ENCODE measurements around the gene OR2T34. TPM values are rescaled to one million over a fixed set of nuclear protein-coding genes. Genes with fewer than 3 reads are reported as not detected.
"Not testable (repeated sequence)": the region's sequence is repeated elsewhere in the genome, so short reads cannot be mapped to it uniquely, and the experiment has no call there.

Gene OR2T34
- total RNA-seq, 2 donors from 2014 or later, result not detected

- Mint-ChIP-seq H3K9me3 (peaks cover 80% of the 10 kb centered on the region), H3K27ac (no peak overlapping the region), H3K36me3 (ENCODE audit: low read depth) (no peaks in the 10 kb centered on the region), H3K4me3 (no peak overlapping the region), H3K4me1 (no peaks in the 10 kb centered on the region), H3K27me3 (ENCODE audit: insufficient read depth) (no peaks in the 10 kb centered on the region)
- DNase-seq, result no peak
- no peak overlapping the region for H3K4me3 ChIP-seq (ENCODE audit: low read length)
- no peaks in the 10 kb centered on the region for H3K36me3 ChIP-seq (ENCODE audit: control insufficient read depth, insufficient read depth, low read length)
- peaks cover 66% of the 10 kb centered on the region for H3K9me3 ChIP-seq (ENCODE audit: control insufficient read depth, low read length)
- H3K27ac ChIP-seq (ENCODE audit: low read depth, low read length), result no peak overlapping the region
- no peaks in the 10 kb centered on the region for H3K4me1 ChIP-seq (ENCODE audit: control insufficient read depth, insufficient read depth, low read length)
- 81 to 90% methylated on average over 2 to 3 of the region's 3 CpGs for WGBS, 2 experiments (ENCODE audit: insufficient coverage in 1 of 2, insufficient read length in 1 of 2)
- no peaks in the 10 kb centered on the region for H3K27me3 ChIP-seq (ENCODE audit: control insufficient read depth, insufficient read depth, low read length, poor library complexity, severe bottlenecking)
- TF ChIP-seq, protein P1, sequence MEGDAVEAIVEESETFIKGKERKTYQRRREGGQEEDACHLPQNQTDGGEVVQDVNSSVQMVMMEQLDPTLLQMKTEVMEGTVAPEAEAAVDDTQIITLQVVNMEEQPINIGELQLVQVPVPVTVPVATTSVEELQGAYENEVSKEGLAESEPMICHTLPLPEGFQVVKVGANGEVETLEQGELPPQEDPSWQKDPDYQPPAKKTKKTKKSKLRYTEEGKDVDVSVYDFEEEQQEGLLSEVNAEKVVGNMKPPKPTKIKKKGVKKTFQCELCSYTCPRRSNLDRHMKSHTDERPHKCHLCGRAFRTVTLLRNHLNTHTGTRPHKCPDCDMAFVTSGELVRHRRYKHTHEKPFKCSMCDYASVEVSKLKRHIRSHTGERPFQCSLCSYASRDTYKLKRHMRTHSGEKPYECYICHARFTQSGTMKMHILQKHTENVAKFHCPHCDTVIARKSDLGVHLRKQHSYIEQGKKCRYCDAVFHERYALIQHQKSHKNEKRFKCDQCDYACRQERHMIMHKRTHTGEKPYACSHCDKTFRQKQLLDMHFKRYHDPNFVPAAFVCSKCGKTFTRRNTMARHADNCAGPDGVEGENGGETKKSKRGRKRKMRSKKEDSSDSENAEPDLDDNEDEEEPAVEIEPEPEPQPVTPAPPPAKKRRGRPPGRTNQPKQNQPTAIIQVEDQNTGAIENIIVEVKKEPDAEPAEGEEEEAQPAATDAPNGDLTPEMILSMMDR (conservative IDR thresholded peaks at IDR 0.05), result no peak
- H3K9ac ChIP-seq (ENCODE audit: extremely low read depth, low read length, poor library complexity, severe bottlenecking), result no peak overlapping the region
Measured at GRCh38 chr1:248585266-248585665, 10.7 kb upstream of the OR2T34 start.

- no peak for DNase-seq
- WGBS, 2 experiments (ENCODE audit: insufficient coverage in 1 of 2, insufficient read length in 1 of 2), result 71 to 72% methylated on average over 6 to 9 of the region's 9 CpGs
- no peaks in the 10 kb centered on the region for H3K4me1 Mint-ChIP-seq
- H3K27ac Mint-ChIP-seq, result no peak overlapping the region
- no peaks in the 10 kb centered on the region for H3K36me3 Mint-ChIP-seq (ENCODE audit: low read depth)
- TF ChIP-seq, protein P1 (conservative IDR thresholded peaks at IDR 0.05), result no peak
- H3K27me3 Mint-ChIP-seq (ENCODE audit: insufficient read depth), result no peaks in the 10 kb centered on the region
- Histone ChIP-seq H3K36me3 (ENCODE audit: control insufficient read depth, insufficient read depth, low read length) (no peaks in the 10 kb centered on the region), H3K27ac (ENCODE audit: low read depth, low read length) (no peak overlapping the region), H3K9ac (ENCODE audit: extremely low read depth, low read length, poor library complexity, severe bottlenecking) (no peak overlapping the region), H3K4me3 (ENCODE audit: low read length) (no peak overlapping the region), H3K9me3 (ENCODE audit: control insufficient read depth, low read length) (peaks cover 27% of the 10 kb centered on the region), H3K27me3 (ENCODE audit: control insufficient read depth, insufficient read depth, low read length, poor library complexity, severe bottlenecking) (no peaks in the 10 kb centered on the region), H3K4me1 (ENCODE audit: control insufficient read depth, insufficient read depth, low read length) (no peaks in the 10 kb centered on the region)
- H3K4me3 Mint-ChIP-seq, result no peak overlapping the region
- H3K9me3 Mint-ChIP-seq, result peaks cover 63% of the 10 kb centered on the region
Measured at GRCh38 chr1:248576260-248576980, 1.9 kb upstream of the OR2T34 start.

GRCh38 chr1:248573856-248574255 lies 701 bp downstream of the OR2T34 start:
- H3K9me3 Mint-ChIP-seq, result peaks cover 55% of the 10 kb centered on the region
- not testable (repeated sequence) for H3K27ac ChIP-seq (ENCODE audit: low read depth, low read length); H3K27me3 ChIP-seq (ENCODE audit: control insufficient read depth, insufficient read depth, low read length, poor library complexity, severe bottlenecking); H3K4me1 Mint-ChIP-seq; H3K4me1 ChIP-seq (ENCODE audit: control insufficient read depth, insufficient read depth, low read length); H3K27ac Mint-ChIP-seq; H3K36me3 ChIP-seq (ENCODE audit: control insufficient read depth, insufficient read depth, low read length); H3K36me3 Mint-ChIP-seq (ENCODE audit: low read depth); H3K9ac ChIP-seq (ENCODE audit: extremely low read depth, low read length, poor library complexity, severe bottlenecking); DNase-seq; H3K4me3 Mint-ChIP-seq; H3K27me3 Mint-ChIP-seq (ENCODE audit: insufficient read depth); H3K4me3 ChIP-seq (ENCODE audit: low read length)
- 70% methylated on average over 3 of the region's 8 CpGs; no CpG with 5 or more reads in 1 of the 2 experiments for WGBS, 2 experiments (ENCODE audit: insufficient coverage in 1 of 2, insufficient read length in 1 of 2)
- peaks cover 17% of the 10 kb centered on the region for H3K9me3 ChIP-seq (ENCODE audit: control insufficient read depth, low read length)

DNA sequence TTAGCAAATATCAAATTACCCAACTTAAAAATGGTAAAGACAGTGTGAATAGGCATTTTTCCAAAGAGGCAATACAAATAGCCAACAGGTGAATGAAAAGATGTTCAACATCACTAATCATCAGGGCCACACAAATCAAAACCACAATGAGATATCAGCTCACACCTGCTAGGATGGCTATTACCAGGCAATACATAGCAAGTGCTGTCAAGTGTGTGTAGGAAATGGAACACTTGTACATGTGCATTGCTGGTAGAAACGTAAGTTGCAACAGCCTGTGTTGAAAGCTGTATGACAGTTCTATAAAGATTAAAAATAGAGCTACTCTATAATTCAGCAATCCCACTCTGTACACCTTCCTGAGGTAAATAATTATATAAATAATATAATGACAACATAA lies 2.5 kb downstream of the OR2T34 start:
- not testable (repeated sequence) for DNase-seq; H3K27me3 Mint-ChIP-seq (ENCODE audit: insufficient read depth); H3K36me3 Mint-ChIP-seq (ENCODE audit: low read depth); H3K4me1 Mint-ChIP-seq; H3K27ac ChIP-seq (ENCODE audit: low read depth, low read length); H3K4me1 ChIP-seq (ENCODE audit: control insufficient read depth, insufficient read depth, low read length); H3K4me3 Mint-ChIP-seq; H3K9me3 ChIP-seq (ENCODE audit: control insufficient read depth, low read length); H3K27me3 ChIP-seq (ENCODE audit: control insufficient read depth, insufficient read depth, low read length, poor library complexity, severe bottlenecking); H3K27ac Mint-ChIP-seq; H3K36me3 ChIP-seq (ENCODE audit: control insufficient read depth, insufficient read depth, low read length); H3K9ac ChIP-seq (ENCODE audit: extremely low read depth, low read length, poor library complexity, severe bottlenecking); H3K4me3 ChIP-seq (ENCODE audit: low read length)
- H3K9me3 Mint-ChIP-seq, result peaks cover 48% of the 10 kb centered on the region
- WGBS, 2 experiments (ENCODE audit: insufficient coverage in 1 of 2, insufficient read length in 1 of 2), result no CpG with 5 or more reads among the region's 1 CpG

GRCh38 chr1:248570811-248571210 lies 3.7 kb downstream of the OR2T34 start:
- not testable (repeated sequence) for H3K4me1 Mint-ChIP-seq; H3K27ac Mint-ChIP-seq; DNase-seq; H3K4me1 ChIP-seq (ENCODE audit: control insufficient read depth, insufficient read depth, low read length); H3K4me3 Mint-ChIP-seq; H3K4me3 ChIP-seq (ENCODE audit: low read length); H3K27ac ChIP-seq (ENCODE audit: low read depth, low read length); H3K27me3 ChIP-seq (ENCODE audit: control insufficient read depth, insufficient read depth, low read length, poor library complexity, severe bottlenecking); H3K36me3 Mint-ChIP-seq (ENCODE audit: low read depth); H3K9ac ChIP-seq (ENCODE audit: extremely low read depth, low read length, poor library complexity, severe bottlenecking); H3K36me3 ChIP-seq (ENCODE audit: control insufficient read depth, insufficient read depth, low read length); H3K9me3 ChIP-seq (ENCODE audit: control insufficient read depth, low read length); H3K27me3 Mint-ChIP-seq (ENCODE audit: insufficient read depth)
- peaks cover 37% of the 10 kb centered on the region for H3K9me3 Mint-ChIP-seq
- 80% methylated on average over 3 of the region's 3 CpGs; no CpG with 5 or more reads in 1 of the 2 experiments for WGBS, 2 experiments (ENCODE audit: insufficient coverage in 1 of 2, insufficient read length in 1 of 2)

- H3K36me3 Mint-ChIP-seq (ENCODE audit: low read depth); H3K27me3 Mint-ChIP-seq (ENCODE audit: insufficient read depth); H3K4me1 ChIP-seq (ENCODE audit: control insufficient read depth, insufficient read depth, low read length); H3K27me3 ChIP-seq (ENCODE audit: control insufficient read depth, insufficient read depth, low read length, poor library complexity, severe bottlenecking); DNase-seq; H3K9me3 ChIP-seq (ENCODE audit: control insufficient read depth, low read length); H3K4me1 Mint-ChIP-seq; H3K9ac ChIP-seq (ENCODE audit: extremely low read depth, low read length, poor library complexity, severe bottlenecking); H3K27ac Mint-ChIP-seq; H3K4me3 Mint-ChIP-seq; H3K36me3 ChIP-seq (ENCODE audit: control insufficient read depth, insufficient read depth, low read length); H3K4me3 ChIP-seq (ENCODE audit: low read length); H3K27ac ChIP-seq (ENCODE audit: low read depth, low read length): not testable (repeated sequence)
- 20% methylated on average over 1 of the region's 2 CpGs; no CpG with 5 or more reads in 1 of the 2 experiments for WGBS, 2 experiments (ENCODE audit: insufficient coverage in 1 of 2, insufficient read length in 1 of 2)
- peaks cover 28% of the 10 kb centered on the region for H3K9me3 Mint-ChIP-seq
Measured at GRCh38 chr1:248569049-248569448, 5.5 kb downstream of the OR2T34 start.
